Kidney capillary endothelial cell (primary cell): ENCODE measurements around the gene BNC2.

Experiments used
- DNase-seq: peaks from one replicate; pipeline ENCODE4 v3.0.0-alpha.2; 2018; ENCODE audit warnings: low spot score

The BNC2 gene

GRCh38 chr9:16869882-16870595, 431 bp downstream of the BNC2 start:
- no peak for DNase-seq

DNA sequence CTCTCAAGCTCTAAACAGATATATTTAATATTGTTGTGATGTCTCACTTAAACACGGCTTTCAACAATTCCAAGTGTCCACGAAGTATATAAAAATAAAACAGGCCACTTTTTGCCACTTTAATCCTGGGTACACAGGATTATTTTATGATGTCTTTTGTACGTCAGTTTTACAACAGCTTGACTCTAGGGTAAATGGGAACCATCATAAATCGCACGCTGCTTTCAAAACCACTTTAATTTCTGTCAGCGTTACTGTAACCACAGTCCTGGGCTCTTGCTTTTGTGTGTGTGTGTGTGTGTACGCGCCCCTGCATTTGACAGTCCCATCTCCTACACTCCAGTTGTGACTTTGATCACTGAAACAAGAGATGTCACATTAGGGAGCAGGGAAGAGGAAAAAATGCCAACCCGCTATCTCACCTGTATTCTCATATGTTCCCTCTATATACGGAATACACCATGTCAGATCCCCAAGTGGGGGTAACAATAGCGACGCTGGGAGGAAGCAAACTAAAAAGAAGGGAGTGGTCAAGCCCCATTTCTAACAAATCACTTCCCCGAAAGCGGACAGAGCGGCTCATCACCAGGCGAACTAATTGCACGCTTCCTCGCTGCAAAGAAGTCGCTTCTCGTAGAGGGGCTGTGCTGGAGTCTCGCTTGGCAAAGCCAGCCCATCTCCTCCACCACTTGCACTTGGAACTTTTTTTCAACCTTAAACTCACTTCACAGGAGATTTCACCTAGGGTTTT, 1.2 kb downstream of the BNC2 start:
- no peak for DNase-seq

DNA sequence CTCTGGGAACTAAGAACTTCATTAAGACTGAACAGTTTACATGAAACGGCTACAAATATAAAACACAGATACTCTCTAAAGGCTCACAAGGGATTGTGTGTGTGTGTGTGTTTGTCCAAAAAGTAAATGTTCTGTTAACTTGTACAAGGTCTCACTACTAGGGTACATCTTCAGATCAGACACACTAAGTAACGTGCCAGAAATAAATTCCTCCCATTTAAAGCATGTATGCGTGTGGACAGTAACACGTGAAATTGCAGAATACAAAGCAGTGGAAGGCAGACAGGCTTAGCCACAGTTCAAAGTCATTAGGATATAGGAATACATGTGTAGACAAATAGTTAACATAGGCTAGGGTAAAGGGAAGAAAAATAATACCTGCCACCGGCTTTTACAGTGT, 1.8 kb downstream of the BNC2 start:
- DNase-seq = no peak

GRCh38 chr9:16867576-16868311, 2.7 kb downstream of the BNC2 start:
- DNase-seq = peak; percentile 34

DNA sequence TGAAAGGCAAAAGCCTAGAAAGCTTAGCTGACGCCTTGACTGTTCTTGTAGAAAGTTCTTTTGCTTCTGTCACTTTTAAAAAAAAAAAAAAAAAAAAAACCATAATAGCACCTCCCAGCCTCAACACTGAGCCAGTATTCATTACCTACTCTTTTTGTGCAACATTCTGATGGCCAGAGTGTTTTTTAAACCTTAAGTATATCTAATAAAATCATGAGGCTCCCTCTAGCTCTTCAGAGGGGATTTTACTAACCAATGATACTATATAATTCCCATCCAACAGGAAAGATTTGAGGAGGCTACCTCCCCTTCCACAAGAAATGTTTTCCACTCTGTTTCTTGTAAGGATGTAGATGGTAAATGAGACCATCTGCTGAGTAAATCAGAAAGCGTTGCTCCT, 3.9 kb downstream of the BNC2 start:
- DNase-seq = no peak

- no peak for DNase-seq
Observed at GRCh38 chr9:16864649-16865434, 5.6 kb downstream of the BNC2 start.

DNA sequence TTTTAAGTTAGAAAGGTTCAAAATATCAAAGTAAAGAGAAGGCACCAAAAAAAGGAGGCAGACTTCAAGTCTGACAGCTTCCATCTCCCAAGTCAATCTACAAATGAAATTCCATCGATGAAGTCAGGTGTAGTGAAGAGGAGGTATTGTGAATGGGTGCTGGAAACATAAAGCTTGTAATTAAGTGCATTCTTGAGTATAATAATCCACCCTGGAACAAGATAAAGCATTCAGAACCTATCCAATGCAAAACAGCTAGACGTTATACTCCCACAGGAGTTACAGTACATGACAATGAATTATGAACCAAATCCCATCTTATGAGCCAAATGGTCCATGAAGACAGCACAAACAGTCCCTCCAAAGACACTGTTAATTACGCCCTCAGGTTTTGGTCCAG, 22.3 kb downstream of the BNC2 start:
- no peak for DNase-seq

DNA sequence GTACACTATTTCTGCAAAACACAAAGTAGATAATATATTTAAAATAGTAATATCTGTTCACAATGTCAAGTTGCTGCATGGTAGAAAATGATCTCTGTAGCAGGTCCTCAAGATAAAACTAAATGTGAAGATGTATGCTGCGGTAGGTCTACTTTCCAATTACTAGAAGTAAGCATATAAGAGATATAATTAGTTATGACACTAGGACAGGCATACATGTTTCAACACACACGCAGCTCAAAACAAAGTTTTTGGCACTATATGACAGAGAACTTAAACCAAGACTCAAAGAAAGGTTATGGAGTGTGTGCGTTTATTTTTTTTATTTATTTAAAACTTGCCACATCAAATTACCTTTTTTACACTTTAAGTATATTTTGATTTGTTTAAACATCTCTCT, 23.5 kb downstream of the BNC2 start:
- DNase-seq = no peak

DNA sequence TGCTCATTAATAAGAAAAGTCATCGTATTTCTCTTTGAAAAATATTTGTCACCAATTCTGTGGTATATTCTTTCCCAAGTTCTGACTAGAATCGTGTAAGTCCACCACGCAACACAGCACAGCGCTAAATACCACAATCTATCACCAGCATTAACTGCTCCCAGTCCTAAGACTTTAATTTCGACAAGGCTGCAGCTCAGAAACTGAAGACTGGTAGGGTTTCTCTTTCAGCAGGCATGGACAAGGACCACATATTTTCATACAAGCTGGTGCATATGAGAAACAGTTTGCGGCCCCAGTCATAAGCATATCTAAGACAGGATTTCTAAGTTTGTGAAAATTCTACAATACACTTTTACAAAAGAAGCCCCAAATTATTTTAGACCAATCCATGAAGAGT, 24.1 kb downstream of the BNC2 start:
- DNase-seq = no peak

DNA sequence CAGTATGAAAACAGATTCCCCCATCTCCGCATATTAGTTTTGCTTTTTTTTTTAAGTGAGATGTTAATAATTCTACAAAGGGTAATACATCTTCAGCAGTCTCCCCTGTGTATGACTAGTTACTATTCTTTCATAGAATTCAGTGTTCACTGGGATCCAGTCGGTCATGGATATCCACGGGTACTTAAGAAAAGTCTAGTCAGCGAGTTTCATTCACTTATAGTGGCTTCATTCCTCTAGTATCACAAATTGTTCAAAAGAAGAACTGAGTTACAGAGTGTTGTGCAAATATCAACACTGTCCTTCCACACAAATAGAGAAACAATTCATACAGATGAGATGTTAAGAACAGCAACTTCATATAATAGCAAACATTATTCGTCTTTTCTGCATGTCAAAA, 35.7 kb downstream of the BNC2 start:
- no peak for DNase-seq

DNA sequence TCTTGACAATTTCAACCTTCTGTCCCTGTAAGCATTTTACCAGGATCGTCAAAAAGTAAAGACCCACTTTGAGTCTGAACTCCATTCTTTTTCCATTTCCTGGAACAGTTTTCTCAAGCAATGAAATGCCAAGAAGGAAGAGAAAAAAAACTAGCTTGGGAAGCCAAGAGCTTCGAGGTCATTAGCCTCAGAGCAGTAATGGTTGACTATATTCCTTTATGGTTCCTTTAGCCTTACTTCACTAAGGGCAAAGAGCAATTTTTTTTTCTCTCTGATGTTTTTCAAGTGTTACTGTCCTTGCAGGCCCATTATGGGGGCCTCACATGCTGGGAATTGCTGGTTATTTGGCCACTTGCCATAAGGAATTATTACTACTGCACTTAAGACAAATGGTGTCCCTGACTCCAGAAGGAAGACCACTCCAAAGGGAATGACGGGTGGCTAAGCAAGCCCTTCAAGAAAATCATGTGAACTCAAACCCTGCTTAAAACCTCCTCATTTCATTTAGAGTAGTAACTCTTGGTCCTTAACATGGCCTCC, 37.1 kb downstream of the BNC2 start:
- DNase-seq = no peak

- no peak for DNase-seq
Observed at GRCh38 chr9:16832101-16832500, 38.4 kb downstream of the BNC2 start.

- no peak for DNase-seq
Observed at GRCh38 chr9:16830806-16831205, 39.7 kb downstream of the BNC2 start.

DNA sequence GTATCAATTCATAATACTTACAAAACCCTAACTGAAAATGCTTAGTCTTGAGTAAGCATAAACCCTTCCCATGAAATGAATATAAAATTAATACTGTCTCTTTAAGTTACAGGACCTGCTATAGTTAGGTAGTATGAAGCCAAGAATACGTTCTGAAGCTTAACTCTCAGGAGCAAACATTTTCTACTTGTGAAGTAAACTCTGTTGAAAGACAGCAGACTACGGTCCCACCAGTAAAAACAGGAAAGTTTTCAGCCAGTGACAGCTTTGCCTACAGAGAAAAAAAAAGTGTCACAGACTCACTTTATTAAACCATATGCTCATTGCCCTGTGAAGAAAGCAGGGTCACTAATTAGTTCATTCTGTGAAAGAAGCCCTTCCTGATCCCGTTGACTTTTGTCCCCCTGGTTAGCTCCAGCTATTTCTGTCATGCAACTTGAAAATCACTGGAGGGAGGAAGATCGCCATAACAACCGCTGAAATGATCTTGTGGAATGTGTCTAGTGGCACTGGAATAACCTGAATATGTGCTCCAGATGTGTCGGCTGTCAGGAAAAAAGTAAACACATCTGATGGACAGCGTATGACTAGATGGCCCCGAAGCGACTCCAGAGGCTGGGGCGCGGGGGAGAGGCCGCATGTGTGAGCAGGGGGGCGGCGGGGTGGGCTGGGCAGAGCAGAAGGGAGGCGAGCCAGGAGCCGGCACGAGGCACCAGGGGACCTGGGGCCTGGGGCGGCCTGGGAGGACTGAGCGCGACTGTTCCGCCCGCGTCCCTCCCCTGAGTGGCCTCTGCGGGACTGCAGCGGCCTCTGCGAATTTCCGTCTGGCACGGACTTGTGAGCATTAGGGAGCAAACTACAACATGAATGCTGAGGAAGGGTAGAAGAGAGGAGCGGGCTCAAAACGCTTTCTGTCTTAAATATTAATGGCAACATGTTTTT, 41.9 kb downstream of the BNC2 start:
- DNase-seq = no peak

DNA sequence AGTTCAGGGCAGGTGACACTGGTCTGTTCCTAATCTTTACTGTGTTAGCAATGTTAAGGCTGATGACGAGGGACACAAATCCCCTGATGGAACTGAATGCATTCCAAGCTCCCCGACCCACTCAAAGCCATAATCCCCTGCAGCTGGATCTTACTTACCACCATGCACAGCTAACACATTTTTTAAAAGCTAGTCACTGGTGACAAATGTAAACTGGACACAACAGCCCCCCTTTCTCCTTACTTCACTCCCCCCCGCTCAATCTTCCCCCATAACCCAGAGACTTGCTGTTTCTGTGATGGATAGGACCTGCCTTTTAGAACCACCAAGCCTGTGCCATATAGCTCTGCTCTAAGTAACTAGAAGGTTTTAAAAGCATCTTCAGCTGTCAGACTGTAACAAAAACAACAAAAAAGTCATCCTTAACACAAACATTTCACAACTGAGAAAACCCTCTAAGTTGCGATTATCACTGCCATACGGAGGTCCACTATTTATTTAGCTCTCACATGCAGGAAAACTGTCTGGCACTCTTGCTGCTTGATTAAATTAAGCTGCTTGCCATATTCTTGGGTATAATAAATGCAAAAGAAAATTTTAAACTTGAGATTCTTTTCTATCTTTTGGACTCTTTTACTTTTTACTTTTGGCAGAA, 44.4 kb downstream of the BNC2 start:
- no peak for DNase-seq

- DNase-seq = no peak
Observed at GRCh38 chr9:16825331-16825725, 45.1 kb downstream of the BNC2 start.

DNA sequence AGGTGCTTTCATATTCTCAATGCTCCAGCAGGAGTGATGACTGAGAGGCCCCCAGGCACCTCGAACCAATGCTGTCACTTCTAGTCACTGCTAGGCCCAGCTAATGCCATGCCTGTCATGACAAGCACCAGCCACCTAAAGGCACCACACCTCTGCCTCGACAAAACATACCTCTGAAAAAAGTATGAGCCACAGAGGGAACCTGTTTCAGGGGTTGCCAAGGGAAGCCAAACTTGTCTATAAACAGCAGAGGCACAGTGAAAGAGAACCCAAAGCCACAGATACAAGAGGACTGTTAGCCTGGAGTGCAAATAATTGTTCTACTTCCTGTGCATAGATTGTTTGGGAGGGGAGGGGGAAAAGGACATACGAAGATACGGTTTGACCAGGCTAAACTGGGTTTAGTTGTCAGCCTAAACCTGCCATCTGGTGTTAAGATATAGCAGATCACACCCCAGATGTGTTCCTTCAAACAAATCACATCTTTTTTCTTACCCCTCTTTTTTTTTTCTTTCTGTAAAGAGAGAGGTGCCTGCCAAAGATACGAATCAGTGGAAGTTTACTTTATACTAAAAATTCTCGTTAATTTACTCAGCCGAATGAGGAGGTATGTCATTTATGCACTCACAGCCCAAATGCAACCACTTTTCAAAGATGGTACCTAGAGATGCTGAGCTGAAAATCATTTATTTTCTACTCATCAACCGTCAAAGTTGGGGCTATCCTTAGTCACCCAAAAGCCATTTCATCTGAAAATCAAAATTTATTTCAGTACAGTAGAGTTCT, 45.7 kb downstream of the BNC2 start:
- DNase-seq = no peak

DNA sequence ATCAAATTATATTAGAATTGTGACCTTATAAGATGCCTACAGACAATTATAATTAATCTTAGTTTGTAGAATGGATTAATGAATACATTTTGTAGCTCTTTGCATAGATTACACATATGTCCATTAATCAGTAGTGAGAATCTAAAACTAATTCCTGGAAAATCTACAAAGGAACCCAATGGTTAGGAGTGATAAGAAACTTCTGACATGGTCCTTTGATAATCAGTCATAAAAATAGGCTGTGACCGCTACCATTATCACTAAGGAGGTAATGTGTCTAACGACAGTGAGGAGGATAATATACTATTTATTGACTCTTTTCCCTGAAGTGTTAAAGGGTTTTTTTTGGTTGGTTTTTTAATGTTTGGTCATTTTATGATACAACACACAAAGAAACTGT, 46.6 kb downstream of the BNC2 start:
- no peak for DNase-seq

DNA sequence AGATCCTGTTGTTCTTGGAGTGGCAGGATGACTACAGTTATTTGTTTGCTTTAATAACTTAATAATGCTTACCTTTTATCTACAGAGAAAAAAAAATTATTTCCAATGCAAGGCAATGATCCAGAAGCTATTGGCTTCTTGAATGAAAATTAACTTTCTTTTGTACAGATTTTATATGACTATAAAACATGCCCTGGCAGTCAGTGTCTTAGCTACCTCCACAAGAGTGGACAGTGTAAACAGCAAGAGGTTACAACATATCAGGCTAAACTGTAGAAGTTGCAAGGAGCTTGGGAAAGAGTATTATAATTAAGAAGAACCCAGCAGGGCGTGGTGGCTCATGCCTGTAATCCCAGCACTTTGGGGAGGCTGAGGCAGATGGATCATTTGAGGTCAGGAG, 49.1 kb downstream of the BNC2 start:
- no peak for DNase-seq

DNA sequence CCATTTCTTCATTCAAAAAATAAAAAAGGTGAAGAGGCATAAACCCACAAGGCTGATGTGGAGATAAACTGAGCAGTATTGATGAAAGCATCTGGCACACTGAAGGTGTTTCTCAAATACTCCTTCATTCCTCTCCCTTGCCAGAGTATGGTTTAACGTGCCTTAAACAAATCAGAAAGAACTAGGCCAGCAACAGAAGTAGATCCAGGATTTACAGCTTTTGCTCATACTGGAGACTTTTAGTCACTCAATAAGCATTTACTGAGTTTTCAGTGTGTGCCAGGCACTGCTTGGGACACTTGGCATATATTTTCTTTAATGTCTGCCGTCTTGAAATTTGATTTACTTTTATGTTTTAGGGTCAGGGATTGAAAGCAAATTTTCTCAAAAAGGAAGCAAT, 53.0 kb downstream of the BNC2 start:
- no peak for DNase-seq
